H1 (cell line): Measurements from ENCODE around the gene NPR1.

ENCODE experiments used
- CREB1 ChIP-seq: IDR thresholded peaks from 2 replicates; pipeline ENCODE4 v1.6.1; 2012; ENCODE audit warnings: inconsistent platforms
- EP300 ChIP-seq, 2 experiments: IDR thresholded peaks; 1 replicate in 1 of 2; 2 replicates in 1 of 2; pipeline ENCODE4 v1.6.1; 2011 to 2012; ENCODE audit warnings: low read depth in 2 of 2, low read length in 2 of 2, mild to moderate bottlenecking in 2 of 2, borderline replicate concordance in 1 of 2, inconsistent platforms in 1 of 2, moderate library complexity in 1 of 2
- HDAC6 ChIP-seq: IDR thresholded peaks from one replicate; pipeline ENCODE4 v1.7.1; 2012; ENCODE audit warnings: low read depth, mild to moderate bottlenecking, inconsistent platforms, low read length, moderate library complexity
- MAFK ChIP-seq: IDR thresholded peaks from 2 replicates; pipeline ENCODE4 v1.6.1; 2012; ENCODE audit warnings: low read depth, mild to moderate bottlenecking, improper control_type of control experiment, low read length
- RAD21 ChIP-seq, 2 experiments: IDR thresholded peaks in 1 of 2; conservative IDR thresholded peaks in 1 of 2; 2 replicates each; pipeline ENCODE4 v1.6.1; 2011; ENCODE audit warnings: low read depth in 2 of 2, low read length in 2 of 2, improper control_type of control experiment in 1 of 2, inconsistent platforms in 1 of 2, mild to moderate bottlenecking in 1 of 2, moderate library complexity in 1 of 2
- RXRA ChIP-seq: IDR thresholded peaks from 2 replicates; pipeline ENCODE4 v1.6.1; 2011; ENCODE audit warnings: low read depth, mild to moderate bottlenecking, low read length, moderate library complexity; ENCODE audit not compliant: insufficient read depth
- SP1 ChIP-seq: IDR thresholded peaks from 2 replicates; pipeline ENCODE4 v1.6.1; 2011; ENCODE audit warnings: low read depth, low read length
- SP2 ChIP-seq: IDR thresholded peaks from 2 replicates; pipeline ENCODE4 v1.6.1; 2012; ENCODE audit warnings: mild to moderate bottlenecking, low read length, inconsistent platforms
- SUZ12 ChIP-seq: fragments of 200-600 bp; sonication (generic); IDR thresholded peaks from 2 replicates; pipeline ENCODE4 v1.6.1; 2012; ENCODE audit warnings: mild to moderate bottlenecking, inconsistent platforms, low read length, moderate library complexity, mixed read lengths
- ZNF274 ChIP-seq: IDR thresholded peaks from 2 replicates; pipeline ENCODE4 v1.7.0; 2012; ENCODE audit warnings: low read length, borderline replicate concordance; ENCODE audit errors: extremely low read depth
- TF ChIP-seq, protein P1 (sequence below), 3 experiments: IDR thresholded peaks; 1 replicate in 2 of 3; 2 replicates in 1 of 3; pipeline versions ENCODE4 v1.5.1 to v1.6.1; 2011; ENCODE audit warnings: low read length in 3 of 3, mild to moderate bottlenecking in 3 of 3, inconsistent platforms in 2 of 3, low read depth in 1 of 3, moderate library complexity in 1 of 3; ENCODE audit not compliant: insufficient read depth in 1 of 3; ENCODE audit errors: control extremely low read depth in 1 of 3

DNA sequence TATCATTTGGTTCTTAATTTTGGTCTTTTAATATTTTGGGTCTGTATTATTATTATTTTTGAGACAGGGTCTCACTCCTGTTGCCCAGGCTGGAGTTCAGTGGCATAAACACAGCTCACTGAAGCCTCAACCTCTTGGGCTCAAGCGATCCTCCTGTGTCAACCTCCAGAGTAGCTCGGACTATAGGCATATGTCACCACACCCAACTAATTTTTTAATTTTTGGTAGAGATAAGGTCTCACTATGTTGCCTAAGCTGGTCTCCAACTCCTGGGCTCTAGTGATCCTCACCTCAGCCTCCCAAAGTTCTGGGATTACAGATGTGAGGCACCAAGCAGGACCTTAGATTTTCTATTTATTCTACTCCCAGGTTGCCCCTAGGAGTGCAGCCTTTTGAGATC, 5.0 kb upstream of the NPR1 start:
- TF ChIP-seq RXRA (no peak), MAFK (no peak), RAD21 (IDR thresholded peaks at IDR 0.05 in 1 of 2, conservative IDR thresholded peaks at IDR 0.05 in 1 of 2; ENCODE audit: low read depth in 2 of 2, low read length in 2 of 2) (no peak), CREB1 (no peak), SUZ12 (no peak), HDAC6 (no peak), EP300 (IDR thresholded peaks at IDR 0.05; ENCODE audit: borderline replicate concordance in 1 of 2, low read depth in 2 of 2, low read length in 2 of 2) (no peak), ZNF274 (no peak), SP1 (no peak), SP2 (no peak)
- TF ChIP-seq, protein P1, sequence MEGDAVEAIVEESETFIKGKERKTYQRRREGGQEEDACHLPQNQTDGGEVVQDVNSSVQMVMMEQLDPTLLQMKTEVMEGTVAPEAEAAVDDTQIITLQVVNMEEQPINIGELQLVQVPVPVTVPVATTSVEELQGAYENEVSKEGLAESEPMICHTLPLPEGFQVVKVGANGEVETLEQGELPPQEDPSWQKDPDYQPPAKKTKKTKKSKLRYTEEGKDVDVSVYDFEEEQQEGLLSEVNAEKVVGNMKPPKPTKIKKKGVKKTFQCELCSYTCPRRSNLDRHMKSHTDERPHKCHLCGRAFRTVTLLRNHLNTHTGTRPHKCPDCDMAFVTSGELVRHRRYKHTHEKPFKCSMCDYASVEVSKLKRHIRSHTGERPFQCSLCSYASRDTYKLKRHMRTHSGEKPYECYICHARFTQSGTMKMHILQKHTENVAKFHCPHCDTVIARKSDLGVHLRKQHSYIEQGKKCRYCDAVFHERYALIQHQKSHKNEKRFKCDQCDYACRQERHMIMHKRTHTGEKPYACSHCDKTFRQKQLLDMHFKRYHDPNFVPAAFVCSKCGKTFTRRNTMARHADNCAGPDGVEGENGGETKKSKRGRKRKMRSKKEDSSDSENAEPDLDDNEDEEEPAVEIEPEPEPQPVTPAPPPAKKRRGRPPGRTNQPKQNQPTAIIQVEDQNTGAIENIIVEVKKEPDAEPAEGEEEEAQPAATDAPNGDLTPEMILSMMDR (IDR thresholded peaks at IDR 0.05; ENCODE audit: control extremely low read depth in 1 of 3, insufficient read depth in 1 of 3, low read depth in 1 of 3, low read length in 3 of 3): no peak
